NCI-H1417 treated with DMSO at 0.1 percent for 48 hours (cell line): Measurements from ENCODE around the gene EEFSEC.

Source experiments
- DNase-seq: peaks from one replicate; lab custom pipeline; 2025; lab: John Stamatoyannopoulos, UW

The EEFSEC gene

DNA sequence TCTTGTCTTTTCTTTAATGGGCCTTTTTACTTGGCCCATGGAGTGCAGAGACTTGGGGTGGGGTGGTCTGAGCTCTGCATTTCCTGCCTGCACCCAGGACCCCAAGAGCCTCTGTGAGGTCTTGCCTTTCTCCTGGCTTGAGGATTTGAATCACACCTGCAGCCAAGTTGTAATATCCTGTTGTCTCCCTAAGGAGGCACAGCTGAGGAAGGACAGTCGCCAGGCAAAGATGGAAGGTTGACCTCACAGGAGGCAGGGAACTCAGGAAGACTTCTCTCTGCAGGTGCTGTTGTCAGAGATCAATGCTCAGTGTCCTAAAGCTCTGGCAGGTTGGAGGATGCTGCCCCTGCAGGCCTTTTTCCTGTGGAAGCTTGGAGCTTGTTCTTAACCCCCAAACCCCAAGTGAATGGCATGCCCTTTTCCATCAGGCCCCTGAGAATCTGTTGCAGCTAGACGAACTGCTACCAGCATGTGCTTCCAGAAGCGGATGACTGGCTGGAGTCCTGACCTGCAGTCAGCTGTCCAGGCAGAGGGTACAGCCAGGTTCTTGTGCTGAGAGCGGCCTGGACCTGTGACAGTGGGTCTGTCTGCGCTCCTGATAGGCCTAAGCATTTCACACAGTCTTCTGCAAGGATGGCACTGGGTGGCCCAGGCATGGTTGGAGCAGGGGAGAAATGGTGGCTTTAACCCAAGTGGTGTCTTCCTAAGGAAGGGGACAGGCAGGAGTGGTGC, 120.0 kb downstream of the EEFSEC start:
- DNase-seq: no peak

DNA sequence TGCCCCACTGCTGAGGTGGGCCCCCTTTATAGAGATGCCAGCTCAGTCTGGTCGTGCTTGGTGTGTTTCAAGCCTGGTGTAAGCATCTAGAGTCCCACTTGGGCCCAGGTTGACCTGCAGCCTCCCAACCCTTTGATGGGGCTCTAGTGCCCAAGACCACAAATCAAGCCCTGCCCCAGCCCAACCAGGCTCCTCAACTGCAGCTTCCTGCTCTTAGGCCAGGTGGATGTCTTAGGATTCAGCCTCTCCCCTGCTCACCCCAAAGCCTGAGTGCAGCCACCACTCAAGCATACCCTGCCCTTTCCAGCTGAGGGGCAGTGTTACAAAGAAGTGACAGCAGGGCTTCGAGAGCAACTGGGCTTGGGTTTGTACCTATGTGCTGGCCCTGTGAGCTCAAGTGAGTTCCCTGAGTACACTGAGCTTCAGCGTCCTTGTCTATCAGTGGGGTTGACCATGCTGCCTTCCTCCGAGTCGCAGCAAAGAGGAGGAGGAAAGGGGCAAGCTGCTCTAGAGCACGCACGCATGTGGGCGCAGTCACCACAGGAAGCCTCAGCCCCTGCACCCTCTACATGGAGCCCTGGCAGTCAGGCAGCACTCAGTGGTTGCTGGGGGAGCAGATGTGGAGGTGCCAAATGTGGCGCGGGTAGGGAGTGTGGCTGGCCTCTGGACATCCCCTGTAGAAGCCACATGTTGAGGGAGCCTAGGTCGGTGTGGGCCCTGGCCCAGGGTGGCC, 120.7 kb downstream of the EEFSEC start:
- no peak for DNase-seq

GRCh38 chr3:128274837-128275236, 121.6 kb downstream of the EEFSEC start:
- no peak for DNase-seq

DNA sequence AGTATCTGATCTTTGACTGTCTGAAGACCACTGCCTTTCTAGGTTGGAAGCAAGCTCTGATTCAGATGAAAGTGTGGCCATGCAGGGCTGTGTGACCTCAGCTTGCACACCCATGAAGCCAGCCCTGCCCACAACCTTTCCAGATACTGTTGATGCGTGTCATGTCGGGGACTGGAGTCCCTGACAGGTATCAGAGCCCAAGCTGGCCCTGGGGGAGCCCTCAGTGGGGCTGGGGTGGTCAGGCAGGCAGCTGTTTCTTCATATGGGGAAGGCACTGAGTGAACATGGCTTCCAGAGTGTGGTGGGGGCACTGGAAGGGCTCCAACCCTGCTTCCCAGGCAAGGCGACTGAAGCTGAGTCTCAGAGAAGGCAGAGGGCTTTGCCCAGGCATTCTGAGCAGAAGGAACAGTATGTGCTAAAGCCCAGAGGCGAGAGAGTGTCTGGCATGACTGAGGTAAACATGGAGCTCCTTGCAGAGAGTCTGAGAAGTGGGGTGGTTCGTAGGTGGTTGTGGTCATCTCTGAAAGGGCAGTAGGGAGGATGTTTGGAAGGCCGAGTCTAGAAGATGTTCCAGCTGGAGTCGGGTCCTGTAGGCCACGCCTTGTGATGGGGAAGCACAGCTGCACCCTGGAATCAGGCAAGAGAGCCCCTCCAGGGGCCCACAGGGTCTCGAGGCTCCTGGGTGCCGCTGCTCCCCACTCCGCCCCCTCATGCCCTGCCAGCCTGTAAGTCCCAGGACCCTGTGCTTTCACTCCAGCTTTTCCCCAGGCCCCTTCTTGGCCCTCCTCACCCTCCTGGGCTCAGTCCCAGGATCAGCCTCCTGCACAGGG, 122.2 kb downstream of the EEFSEC start:
- DNase-seq: no peak

DNA sequence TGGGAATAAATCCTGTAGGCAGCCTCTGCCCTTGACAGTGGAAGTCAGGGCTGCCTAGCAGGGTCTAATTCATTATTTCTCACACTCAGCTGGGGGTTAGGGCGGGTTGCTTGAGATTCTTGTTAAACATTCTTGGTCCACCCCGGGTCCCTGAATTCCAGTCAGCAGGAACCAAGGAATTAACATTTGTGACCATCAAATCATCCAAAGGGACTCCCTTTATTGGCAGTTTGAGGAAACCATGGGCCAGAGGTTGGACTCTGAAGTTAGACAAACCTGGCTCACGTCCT, 122.8 kb downstream of the EEFSEC start:
- DNase-seq: no peak

GRCh38 chr3:128276577-128277183, 123.4 kb downstream of the EEFSEC start:
- no peak for DNase-seq

DNA sequence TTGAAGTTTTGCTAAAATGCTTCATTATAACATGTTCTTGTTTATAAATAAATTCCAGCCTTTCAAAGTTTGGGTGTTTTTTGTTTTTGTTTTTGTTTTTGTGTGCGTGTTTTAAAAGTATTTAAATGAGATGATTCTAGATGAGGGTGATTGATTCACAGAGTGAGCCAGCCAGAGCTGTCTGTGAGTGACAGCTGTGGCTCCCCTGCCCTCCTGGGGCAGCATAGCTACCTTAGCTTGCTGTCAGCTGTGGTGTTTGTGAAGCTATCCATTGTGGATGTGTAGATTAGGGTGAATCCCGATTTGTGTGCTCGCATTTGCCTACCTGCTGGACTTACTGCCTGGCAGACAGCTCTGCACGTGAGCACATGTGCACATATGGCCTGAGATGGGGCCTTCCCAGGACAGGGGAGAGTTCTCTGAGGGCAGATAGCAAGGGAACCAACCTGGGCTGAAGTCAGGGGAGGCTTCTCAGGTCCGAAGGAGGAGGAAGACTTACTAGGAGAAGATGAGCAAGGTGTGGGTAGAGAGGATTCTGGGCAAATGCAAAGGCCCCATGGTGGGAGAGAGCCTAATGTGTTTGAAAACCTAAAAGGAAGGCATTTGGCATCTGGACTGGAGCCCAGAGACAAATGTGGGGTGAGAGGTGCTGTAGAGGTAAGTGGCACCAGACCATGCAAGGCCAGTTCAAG, 124.2 kb downstream of the EEFSEC start:
- no peak for DNase-seq

GRCh38 chr3:128278130-128278529, 124.8 kb downstream of the EEFSEC start:
- DNase-seq: no peak

DNA sequence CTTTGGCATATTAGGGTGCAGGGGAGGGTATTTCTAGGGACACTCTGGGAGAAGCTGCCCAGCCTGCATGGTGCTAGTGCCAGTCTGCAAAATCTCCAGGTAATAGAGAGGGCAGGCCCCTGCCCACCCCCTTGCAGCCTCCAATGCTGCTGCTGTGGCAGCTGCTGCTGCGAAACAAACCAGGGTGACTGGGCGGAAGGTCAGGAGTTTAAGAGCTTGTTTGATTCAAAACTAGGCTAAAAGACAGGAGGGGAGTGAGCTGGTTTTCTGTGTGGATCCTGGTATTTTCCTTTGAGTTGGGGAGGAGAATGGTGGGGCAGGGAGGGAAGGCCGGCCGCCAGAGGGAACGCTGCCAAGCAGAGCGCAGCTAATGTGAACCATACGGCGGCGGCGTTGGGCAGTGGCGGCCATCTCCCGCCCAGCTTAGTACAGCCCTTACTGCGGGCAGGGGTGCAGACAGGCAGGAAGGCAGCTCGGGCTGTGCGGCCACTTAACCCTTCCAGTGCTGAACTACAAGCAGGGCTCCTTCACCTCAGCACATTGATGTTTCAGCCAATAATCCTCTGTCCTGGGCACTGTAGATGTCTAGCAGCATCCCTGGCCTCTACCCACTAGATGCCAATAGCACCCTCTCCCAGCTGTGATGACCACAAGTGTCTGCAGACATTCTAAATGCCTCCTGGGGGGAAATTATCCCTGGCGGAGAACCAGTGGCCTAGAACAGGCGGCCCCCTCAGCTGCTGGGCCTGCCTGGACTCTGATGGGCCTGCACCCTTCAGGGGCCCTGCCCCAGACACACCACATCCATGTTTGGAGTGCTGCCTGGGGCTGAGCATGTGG, 125.7 kb downstream of the EEFSEC start:
- DNase-seq: no peak

DNA sequence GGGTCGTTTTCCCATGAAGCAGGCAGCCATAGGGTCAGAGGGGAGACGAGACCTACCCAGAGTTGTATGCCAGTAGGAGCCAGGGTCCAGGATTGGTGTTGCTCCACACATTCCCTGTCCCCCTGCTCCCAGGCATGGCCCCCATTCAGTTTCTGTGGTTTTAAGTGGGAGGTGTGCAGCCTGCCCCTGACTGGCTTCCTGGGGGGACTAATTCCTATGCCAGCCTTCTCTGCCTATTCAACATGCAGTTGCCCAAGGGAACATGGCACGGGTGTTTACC, 126.3 kb downstream of the EEFSEC start:
- DNase-seq: no peak

- peak; percentile 88 for DNase-seq
Measured at GRCh38 chr3:128280481-128281052, 127.3 kb downstream of the EEFSEC start.

- DNase-seq: no peak
Measured at GRCh38 chr3:128281056-128281455, 127.8 kb downstream of the EEFSEC start.

- no peak for DNase-seq
Measured at GRCh38 chr3:128281461-128282367, 128.4 kb downstream of the EEFSEC start.

DNA sequence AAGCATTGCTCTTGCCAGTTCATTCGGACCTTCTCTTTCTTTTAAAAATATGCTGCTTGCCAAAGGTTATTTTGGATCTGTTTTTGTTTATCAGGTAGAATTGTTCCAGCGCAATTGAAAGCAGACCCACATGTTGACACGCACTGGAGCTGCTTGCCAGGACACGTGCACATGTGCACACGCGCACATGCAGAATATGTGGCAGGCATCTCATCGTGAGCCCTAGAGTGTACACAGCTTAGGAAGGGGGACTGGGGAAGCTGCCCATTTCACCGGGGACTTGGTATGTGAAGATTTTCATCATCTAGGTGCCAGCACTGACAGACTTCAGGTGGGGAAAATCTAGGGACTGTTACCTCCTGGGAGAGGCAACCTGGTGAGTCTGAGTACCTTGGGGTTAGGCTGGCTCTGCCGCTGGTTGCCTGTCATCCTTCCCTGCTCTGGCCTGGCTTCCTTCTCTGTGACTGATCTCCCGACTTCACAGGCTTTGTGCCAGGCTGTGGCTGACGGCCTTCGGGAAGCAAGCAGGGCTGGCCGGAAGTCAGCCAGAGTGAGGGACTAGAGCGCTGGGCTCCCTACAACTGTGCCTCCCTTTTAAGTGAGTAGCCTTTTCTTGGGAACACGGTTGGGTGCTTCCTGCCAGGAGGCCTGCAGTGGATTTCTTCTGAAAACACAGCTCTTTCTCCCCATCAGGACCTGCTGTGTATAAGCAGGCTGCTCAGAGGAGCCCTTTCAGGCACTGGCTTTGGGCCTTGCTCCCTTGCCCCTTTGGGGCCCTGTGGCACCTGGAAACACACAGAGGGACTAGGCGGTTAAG, 129.3 kb downstream of the EEFSEC start:
- no peak for DNase-seq

GRCh38 chr3:128283421-128283820, 130.1 kb downstream of the EEFSEC start:
- DNase-seq: no peak

DNA sequence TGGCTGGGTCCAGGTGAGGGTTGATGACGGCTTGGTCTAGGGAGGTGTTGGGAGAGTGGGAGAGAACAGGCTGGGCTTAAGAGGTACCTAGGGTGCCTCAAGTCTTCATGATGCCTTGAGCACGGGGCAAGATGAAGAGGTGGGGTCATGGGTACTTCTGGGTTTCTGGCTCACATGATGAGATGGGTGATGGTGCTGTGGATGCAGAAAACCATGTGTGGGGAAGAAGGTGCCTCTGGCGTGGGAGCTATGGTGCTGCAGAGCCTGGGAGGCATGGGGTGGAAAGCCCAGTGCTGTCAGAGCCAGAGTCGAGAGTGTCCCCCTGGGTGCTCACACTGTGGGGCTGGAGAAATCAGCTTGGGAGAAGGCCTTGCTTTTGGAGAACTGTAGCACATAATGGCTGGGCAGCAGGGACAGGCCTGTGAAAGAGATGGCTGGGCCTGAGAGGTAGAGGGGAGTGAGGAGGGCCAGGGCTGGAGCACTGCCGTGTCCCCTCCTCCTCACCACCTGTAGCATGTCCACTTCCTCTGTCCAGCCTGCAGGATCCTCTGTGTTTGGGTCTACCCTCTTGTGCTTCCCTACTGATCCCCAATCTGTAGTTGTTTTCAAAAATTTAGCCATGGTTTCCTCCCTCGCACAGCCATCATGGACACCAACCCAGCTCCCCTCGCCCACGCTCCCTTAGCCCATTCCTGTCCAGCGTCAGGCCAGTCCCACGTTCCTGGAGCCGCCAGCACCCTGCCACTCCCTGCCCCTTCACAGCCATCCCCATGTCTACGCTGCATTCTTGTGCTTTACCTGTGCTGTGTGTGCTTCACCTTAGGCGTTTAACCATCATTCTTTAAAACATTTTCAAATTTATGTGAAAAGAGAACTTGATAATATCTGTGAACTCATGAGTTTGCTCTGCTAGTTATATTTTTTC, 132.0 kb downstream of the EEFSEC start:
- DNase-seq: no peak

GRCh38 chr3:128285967-128286321, 132.7 kb downstream of the EEFSEC start:
- DNase-seq: no peak

- DNase-seq: no peak
Measured at GRCh38 chr3:128286691-128287090, 133.4 kb downstream of the EEFSEC start.
